ENCODE measurements around the gene ICE2. TPM values are rescaled to one million over a fixed set of nuclear protein-coding genes. Genes with fewer than 3 reads are reported as not detected.

Gene ICE2
- polyA plus RNA-seq, 1 of the 3 experiments (the other 2 are of a cell fraction) = 19.0 TPM

DNA sequence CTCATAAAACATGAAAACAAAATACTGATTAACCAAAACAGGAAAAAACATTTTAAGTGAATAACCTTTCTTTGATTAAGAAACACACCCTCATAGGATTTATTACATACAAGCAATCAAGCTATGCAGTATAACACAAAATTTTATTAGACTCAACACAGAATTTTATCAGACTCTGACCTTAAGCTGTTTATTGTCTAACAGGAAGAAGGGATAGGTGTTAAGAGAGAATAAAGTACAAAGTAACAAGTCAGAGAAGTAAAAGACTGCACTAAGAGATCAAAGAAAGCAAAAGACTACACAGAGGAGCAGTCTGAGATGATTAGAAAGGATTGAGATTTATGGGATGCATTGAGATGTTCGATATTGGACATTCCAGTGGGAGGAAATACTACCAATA lies 37.6 kb downstream of the ICE2 start:
- 79% methylated on average over 1 of the region's 1 CpG for WGBS (ENCODE audit: low lambda C conversion rate)
- H3K9me3 ChIP-seq = no peaks in the 10 kb centered on the region
- H3K9ac ChIP-seq = no peak overlapping the region; the same call in 1 of the 2 replicates
- H3K4me1 ChIP-seq (ENCODE audit: control insufficient read depth in 1 of 2, insufficient read depth in 2 of 2, low read depth in 1 of 2, low read length in 1 of 2) = peaks cover 5 to 6% of the 10 kb centered on the region in 2 experiments; a peak in 3 of 4 replicates
- H3K36me3 ChIP-seq (replicated peaks in 1 of 2; ENCODE audit: control insufficient read depth in 1 of 2, insufficient read depth in 2 of 2, low read length in 1 of 2) = peaks cover 11 to 13% of the 10 kb centered on the region in 2 experiments
- TF ChIP-seq NRF1 (IDR thresholded peaks at IDR 0.05; ENCODE audit: low read depth, low read length) (no peak), CHD2 (IDR thresholded peaks at IDR 0.05; ENCODE audit: low read length, partially characterized antibody) (no peak), POLR2AphosphoS5 (IDR thresholded peaks at IDR 0.05; ENCODE audit: low read depth, low read length) (no peak), FOSL2 (IDR thresholded peaks at IDR 0.05; ENCODE audit: borderline replicate concordance, low read depth) (no peak), SIN3A (IDR thresholded peaks at IDR 0.05; ENCODE audit: borderline replicate concordance, low read depth, low read length) (no peak), FOXM1 (IDR thresholded peaks at IDR 0.05; ENCODE audit: low read depth) (no peak), RXRA (IDR thresholded peaks at IDR 0.05; ENCODE audit: borderline replicate concordance, low read depth) (no peak), FOXJ3 (CRISPR knock-in tag; IDR thresholded peaks at IDR 0.05) (no peak), ELF1 (IDR thresholded peaks at IDR 0.05) (no peak), YY1 (IDR thresholded peaks at IDR 0.05; ENCODE audit: low read depth) (no peak), EZH2phosphoT487 (IDR thresholded peaks at IDR 0.05; ENCODE audit: borderline replicate concordance, low read depth) (no peak), MEF2A (IDR thresholded peaks at IDR 0.05; ENCODE audit: borderline replicate concordance, low read depth) (no peak)
- H3F3A ChIP-seq (replicated peaks; ENCODE audit: insufficient read depth) = peaks cover 32% of the 10 kb centered on the region
- H3K79me2 ChIP-seq (ENCODE audit: insufficient read depth) = peaks cover 28% of the 10 kb centered on the region
- no peak for DNase-seq
- no peak overlapping the region for H2AFZ ChIP-seq (ENCODE audit: low read depth)
- H3K27me3 ChIP-seq (ENCODE audit: insufficient read depth) = no peaks in the 10 kb centered on the region
- POLR2A ChIA-PET = no interaction called here
- H3K4me3 ChIP-seq (ENCODE audit: low read depth in 2 of 2, low read length in 1 of 2) = no peak overlapping the region
- no peaks in the 10 kb centered on the region for H3K9me2 ChIP-seq
- H4K20me1 ChIP-seq (ENCODE audit: insufficient read depth) = no peaks in the 10 kb centered on the region
- H3K27ac ChIP-seq (ENCODE audit: low read depth in 2 of 2, low read length in 1 of 2) = no peak overlapping the region
- no peak overlapping the region for H3K4me2 ChIP-seq
- CTCF ChIA-PET = interaction anchor here (0.7 to 1.0 kb wide), 2 partner anchors 56 to 113 kb away, joined by 3 read pairs; no protein-coding TSS in a partner anchor

- POLR2A ChIA-PET = no interaction called here
- H2AFZ ChIP-seq (ENCODE audit: low read depth) = no peak overlapping the region
- CTCF ChIA-PET = interaction anchor here (1.2 to 1.8 kb wide), 2 partner anchors 11 to 79 kb away, joined by 3 to 5 read pairs; no protein-coding TSS in a partner anchor
- H3K27me3 ChIP-seq (ENCODE audit: insufficient read depth) = no peaks in the 10 kb centered on the region
- no peaks in the 10 kb centered on the region for H3K9me2 ChIP-seq
- peaks cover 24% of the 10 kb centered on the region for H3F3A ChIP-seq (replicated peaks; ENCODE audit: insufficient read depth)
- H3K9me3 ChIP-seq = no peaks in the 10 kb centered on the region
- H3K4me1 ChIP-seq (ENCODE audit: control insufficient read depth in 1 of 2, insufficient read depth in 2 of 2, low read depth in 1 of 2, low read length in 1 of 2) = peaks cover 3 to 5% of the 10 kb centered on the region in 2 experiments; a peak in 3 of 4 replicates
- H3K79me2 ChIP-seq (ENCODE audit: insufficient read depth) = peaks cover 17% of the 10 kb centered on the region
- no peak for DNase-seq
- H3K9ac ChIP-seq = no peak overlapping the region
- 95% methylated on average over 1 of the region's 1 CpG for WGBS (ENCODE audit: low lambda C conversion rate)
- no peaks in the 10 kb centered on the region for H4K20me1 ChIP-seq (ENCODE audit: insufficient read depth)
- H3K4me2 ChIP-seq = no peak overlapping the region
- H3K27ac ChIP-seq (ENCODE audit: low read depth in 2 of 2, low read length in 1 of 2) = no peak overlapping the region
- peaks cover 4 to 17% of the 10 kb centered on the region in 2 experiments for H3K36me3 ChIP-seq (replicated peaks in 1 of 2; ENCODE audit: control insufficient read depth in 1 of 2, insufficient read depth in 2 of 2, low read length in 1 of 2)
- no peak overlapping the region for H3K4me3 ChIP-seq (ENCODE audit: low read depth in 2 of 2, low read length in 1 of 2)
- TF ChIP-seq GATA2 (CRISPR knock-in tag; IDR thresholded peaks at IDR 0.05) = no peak
- TF ChIP-seq TAF1 (IDR thresholded peaks at IDR 0.05; ENCODE audit: borderline replicate concordance, low read depth, low read length) = no peak
- no peak for TF ChIP-seq ELF1 (IDR thresholded peaks at IDR 0.05)
- TF ChIP-seq PBX3 (IDR thresholded peaks at IDR 0.05) = no peak
- TF ChIP-seq ZBTB33 (IDR thresholded peaks at IDR 0.05; ENCODE audit: borderline replicate concordance, low read depth) = no peak
- no peak for TF ChIP-seq TCF12 (IDR thresholded peaks at IDR 0.05)
- TF ChIP-seq MXI1 (IDR thresholded peaks at IDR 0.05; ENCODE audit: low read depth, low read length) = no peak
- no peak for TF ChIP-seq USF2 (IDR thresholded peaks at IDR 0.05; ENCODE audit: borderline replicate concordance, low read depth, low read length)
- no peak for TF ChIP-seq FOSL2 (IDR thresholded peaks at IDR 0.05; ENCODE audit: borderline replicate concordance, low read depth)
- no peak for TF ChIP-seq RXRA (IDR thresholded peaks at IDR 0.05; ENCODE audit: borderline replicate concordance, low read depth)
- no peak for TF ChIP-seq NRF1 (IDR thresholded peaks at IDR 0.05; ENCODE audit: low read depth, low read length)
- TF ChIP-seq POLR2AphosphoS5 (IDR thresholded peaks at IDR 0.05; ENCODE audit: low read depth, low read length) = no peak
- no peak for TF ChIP-seq USF1 (IDR thresholded peaks at IDR 0.05; ENCODE audit: borderline replicate concordance, low read depth)
Measured at GRCh38 chr15:60438646-60439045, 40.3 kb downstream of the ICE2 start.
